ENCODE data around the gene PRIMA1. TPM values are rescaled to one million over a fixed set of nuclear protein-coding genes. Genes with fewer than 3 reads are reported as not detected.

PRIMA1 gene
- total RNA-seq, 2 experiments from 2014 or later, result not detected

DNA sequence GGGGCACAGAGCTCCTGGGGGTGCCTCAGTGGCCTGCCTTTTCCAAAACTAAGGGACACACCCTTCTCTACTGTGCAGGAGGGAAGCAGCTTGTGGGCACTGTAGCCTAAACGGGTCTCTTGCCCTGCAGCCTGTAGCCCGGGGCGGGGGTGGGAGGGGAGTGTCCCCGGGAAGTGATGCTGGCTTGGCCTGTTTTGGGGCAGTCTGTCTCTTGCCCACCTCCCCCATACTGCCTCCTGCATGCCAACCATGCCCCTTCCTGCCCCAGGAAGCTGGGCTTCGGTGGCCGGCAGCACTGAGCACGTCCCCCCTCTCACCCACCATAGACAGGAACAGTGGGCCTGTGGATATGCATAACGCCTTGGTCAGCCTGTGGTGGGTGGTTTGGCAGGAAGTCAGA lies 43.4 kb downstream of the PRIMA1 start:
- Mint-ChIP-seq H3K27me3 (no peaks in the 10 kb centered on the region), H3K4me1 (ENCODE audit: low read depth) (no peaks in the 10 kb centered on the region), H3K4me3 (no peak overlapping the region), H3K9me3 (no peaks in the 10 kb centered on the region), H3K36me3 (ENCODE audit: low read depth) (no peaks in the 10 kb centered on the region), H3K27ac (no peak overlapping the region)
- CTCF ChIA-PET, result no interaction called here
- intact Hi-C loops (cut with micrococcal nuclease), result no loop called here
- TF ChIP-seq, protein P1, sequence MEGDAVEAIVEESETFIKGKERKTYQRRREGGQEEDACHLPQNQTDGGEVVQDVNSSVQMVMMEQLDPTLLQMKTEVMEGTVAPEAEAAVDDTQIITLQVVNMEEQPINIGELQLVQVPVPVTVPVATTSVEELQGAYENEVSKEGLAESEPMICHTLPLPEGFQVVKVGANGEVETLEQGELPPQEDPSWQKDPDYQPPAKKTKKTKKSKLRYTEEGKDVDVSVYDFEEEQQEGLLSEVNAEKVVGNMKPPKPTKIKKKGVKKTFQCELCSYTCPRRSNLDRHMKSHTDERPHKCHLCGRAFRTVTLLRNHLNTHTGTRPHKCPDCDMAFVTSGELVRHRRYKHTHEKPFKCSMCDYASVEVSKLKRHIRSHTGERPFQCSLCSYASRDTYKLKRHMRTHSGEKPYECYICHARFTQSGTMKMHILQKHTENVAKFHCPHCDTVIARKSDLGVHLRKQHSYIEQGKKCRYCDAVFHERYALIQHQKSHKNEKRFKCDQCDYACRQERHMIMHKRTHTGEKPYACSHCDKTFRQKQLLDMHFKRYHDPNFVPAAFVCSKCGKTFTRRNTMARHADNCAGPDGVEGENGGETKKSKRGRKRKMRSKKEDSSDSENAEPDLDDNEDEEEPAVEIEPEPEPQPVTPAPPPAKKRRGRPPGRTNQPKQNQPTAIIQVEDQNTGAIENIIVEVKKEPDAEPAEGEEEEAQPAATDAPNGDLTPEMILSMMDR (IDR thresholded peaks at IDR 0.05), result no peak
- ATAC-seq (no peak), DNase-seq (no peak)
- POLR2A ChIA-PET, result no interaction called here

DNA sequence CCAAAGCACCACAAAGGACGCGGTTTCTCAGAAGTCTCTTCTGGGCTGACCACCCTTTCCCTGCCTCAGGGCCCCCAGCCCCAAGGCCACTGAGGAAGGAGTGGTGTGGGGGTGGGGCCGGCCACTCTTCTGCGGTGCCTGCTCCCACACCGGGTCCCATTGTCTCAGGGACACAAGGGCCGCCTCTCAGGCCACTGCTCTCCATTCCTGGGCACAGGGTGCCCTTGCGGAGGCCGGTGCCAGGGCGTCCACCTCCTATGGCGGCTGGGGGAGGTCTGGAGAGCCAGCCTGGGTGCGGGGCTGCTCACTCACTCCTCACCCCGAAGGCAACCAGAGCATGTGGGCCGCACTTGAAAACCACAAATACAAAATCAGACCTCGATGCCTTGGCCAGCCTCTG lies 44.1 kb downstream of the PRIMA1 start:
- DNase-seq, result no peak
- H3K36me3 Mint-ChIP-seq (ENCODE audit: low read depth), result no peaks in the 10 kb centered on the region
- ChIA-PET CTCF (no interaction called here), POLR2A (no interaction called here)
- no peak overlapping the region for H3K27ac Mint-ChIP-seq
- peaks cover 1% of the 10 kb centered on the region for H3K27me3 Mint-ChIP-seq
- H3K4me3 Mint-ChIP-seq, result no peak overlapping the region
- no peaks in the 10 kb centered on the region for H3K4me1 Mint-ChIP-seq (ENCODE audit: low read depth)
- H3K9me3 Mint-ChIP-seq, result no peaks in the 10 kb centered on the region
- intact Hi-C loops (cut with micrococcal nuclease), result no loop called here
- TF ChIP-seq, protein P1 (IDR thresholded peaks at IDR 0.05), result no peak
- ATAC-seq, result no peak

DNA sequence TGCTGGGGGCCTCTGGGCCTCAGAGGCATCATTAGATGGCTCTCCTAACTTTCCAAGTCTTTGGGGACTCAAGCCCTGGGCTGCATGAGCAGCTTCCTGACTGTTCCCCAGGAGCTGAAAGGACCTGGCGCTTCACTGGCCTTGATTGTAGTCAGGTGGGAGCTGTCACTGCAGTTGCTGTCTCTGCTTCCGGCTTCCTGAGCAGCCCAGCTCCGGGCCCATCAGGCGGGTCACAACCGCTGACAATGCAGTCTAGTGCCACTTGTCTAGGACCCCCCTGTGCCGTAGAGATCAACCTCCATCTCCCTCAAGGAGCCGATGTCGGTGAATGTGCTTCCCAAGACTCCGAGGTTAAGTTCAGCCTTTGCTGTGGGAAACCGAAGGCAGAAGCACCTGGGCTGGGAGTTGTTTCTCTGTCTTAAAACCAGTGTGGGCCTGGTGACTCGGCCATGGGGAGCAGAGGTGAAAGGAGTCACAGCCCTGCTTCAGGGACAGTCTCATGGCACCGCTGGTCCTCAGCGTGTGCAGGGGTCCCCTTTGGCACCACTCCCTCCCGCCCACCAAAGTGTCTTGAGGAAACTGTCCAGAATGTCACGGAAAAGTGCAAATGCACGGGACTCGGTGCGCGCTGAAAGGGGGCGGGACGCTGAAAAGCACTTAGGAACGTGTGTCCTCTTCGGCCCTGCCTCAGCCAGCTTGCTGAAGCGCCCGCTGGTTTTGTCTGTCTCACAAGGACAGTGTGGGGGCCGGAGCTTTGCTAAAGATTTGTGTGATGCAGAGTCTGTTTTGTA lies 44.8 kb downstream of the PRIMA1 start:
- no peak for ATAC-seq
- ChIA-PET CTCF (no interaction called here), POLR2A (no interaction called here)
- Mint-ChIP-seq H3K9me3 (no peaks in the 10 kb centered on the region), H3K27ac (no peak overlapping the region), H3K36me3 (ENCODE audit: low read depth) (no peaks in the 10 kb centered on the region), H3K27me3 (peaks cover 1% of the 10 kb centered on the region), H3K4me3 (no peak overlapping the region), H3K4me1 (ENCODE audit: low read depth) (no peaks in the 10 kb centered on the region)
- DNase-seq, result no peak
- TF ChIP-seq, protein P1 (IDR thresholded peaks at IDR 0.05), result no peak
- intact Hi-C loops (cut with micrococcal nuclease), result no loop called here

DNA sequence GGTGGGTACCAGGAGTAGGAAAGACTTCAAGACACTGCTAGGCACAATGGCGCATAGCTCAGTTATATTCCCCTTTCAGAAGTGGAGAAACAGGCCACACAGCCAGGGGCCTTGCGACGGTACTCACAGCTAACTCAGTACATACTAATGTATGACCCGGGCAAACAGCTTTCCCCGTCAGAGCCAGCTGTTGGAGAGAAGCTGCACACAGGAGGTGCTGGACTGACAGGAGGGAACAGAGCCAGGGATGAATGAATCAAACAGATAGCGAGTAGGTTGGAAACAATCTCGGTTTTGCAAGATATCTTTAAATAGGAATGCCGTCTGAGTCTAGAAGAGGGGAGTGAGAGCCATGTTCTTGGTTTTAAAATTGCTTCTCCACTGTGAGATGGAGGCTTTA lies 45.5 kb downstream of the PRIMA1 start:
- Mint-ChIP-seq H3K27me3 (peaks cover 1% of the 10 kb centered on the region), H3K36me3 (ENCODE audit: low read depth) (no peaks in the 10 kb centered on the region), H3K4me3 (no peak overlapping the region), H3K9me3 (no peaks in the 10 kb centered on the region), H3K4me1 (ENCODE audit: low read depth) (no peaks in the 10 kb centered on the region), H3K27ac (no peak overlapping the region)
- POLR2A ChIA-PET, result no interaction called here
- TF ChIP-seq, protein P1 (IDR thresholded peaks at IDR 0.05), result no peak
- DNase-seq (no peak), ATAC-seq (no peak)
- CTCF ChIA-PET, result interaction anchor here (0.5 kb wide), 1 partner anchor 88 kb away, joined by 3 read pairs; no protein-coding TSS in a partner anchor
- intact Hi-C loops (cut with micrococcal nuclease), result no loop called here

DNA sequence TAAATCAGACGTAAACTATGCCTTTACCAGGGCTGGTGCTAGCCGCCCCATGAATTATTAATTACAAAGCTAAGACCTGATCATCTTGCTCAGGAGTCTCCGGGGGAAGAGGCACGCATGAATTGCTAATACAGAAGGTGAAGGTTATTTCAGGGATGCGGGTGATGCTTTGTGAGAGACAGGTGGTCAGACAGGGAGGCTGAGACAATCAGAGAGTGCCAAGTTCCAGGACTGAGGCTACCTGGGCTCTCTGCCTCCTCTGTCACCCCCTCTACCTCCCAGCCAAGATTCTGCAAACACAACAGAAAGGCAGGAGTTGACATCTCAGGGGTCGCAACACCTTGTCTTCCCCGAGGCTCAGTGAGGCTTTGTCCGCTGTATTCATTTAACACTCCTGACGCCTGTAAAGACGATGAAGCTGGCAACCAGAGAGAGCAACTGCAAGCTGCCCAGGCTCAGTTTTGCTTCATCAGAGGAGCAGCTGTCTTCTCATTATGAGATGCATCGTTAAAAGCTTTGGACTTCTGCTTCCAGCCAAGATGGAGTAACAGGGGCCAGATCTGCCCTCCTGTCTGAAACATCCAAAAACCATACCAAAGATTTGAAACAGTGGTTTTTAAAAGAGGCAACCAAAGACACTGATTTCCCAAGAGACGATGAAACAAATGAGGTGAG lies 46.6 kb downstream of the PRIMA1 start:
- intact Hi-C loops (cut with micrococcal nuclease), result no loop called here
- TF ChIP-seq, protein P1 (IDR thresholded peaks at IDR 0.05), result no peak
- Mint-ChIP-seq H3K9me3 (no peaks in the 10 kb centered on the region), H3K4me3 (no peak overlapping the region), H3K36me3 (ENCODE audit: low read depth) (no peaks in the 10 kb centered on the region), H3K4me1 (ENCODE audit: low read depth) (no peaks in the 10 kb centered on the region), H3K27me3 (peaks cover 1% of the 10 kb centered on the region), H3K27ac (no peak overlapping the region)
- POLR2A ChIA-PET, result no interaction called here
- CTCF ChIA-PET, result no interaction called here
- no peak for ATAC-seq
- no peak for DNase-seq

Measured in activated CD8-positive, alpha-beta T cell treated with anti-CD3 and anti-CD28 coated beads for 36 hours (primary cell).